Stimulated activated naive CD8-positive, alpha-beta T cell treated with anti-CD3 and anti-CD28 coated beads, Interleukin-15, amount 100 ng/mL, for 72 hours (primary cell): Measurements from ENCODE around the gene PANK4.
A peak's percentile ranks its signal among the peaks of the same experiment; 100 is the strongest.

ENCODE experiments used
- ATAC-seq: fragments of 150-1000 bp; cut with Tn5 transposase; 2 replicates; pipeline ENCODE4 v1.10.0; 2021; ENCODE audit warnings: mild to moderate bottlenecking, moderate library complexity
- DNase-seq, 2 donors: peaks; one replicate each; pipeline ENCODE4 v3.0.0; 2021 to 2022
- H3K27ac Mint-ChIP-seq, 2 donors: one replicate each; pipeline ENCODE4 v1.8.0; 2022; ENCODE audit warnings: mild to moderate bottlenecking in 2 of 2, mixed read lengths in 2 of 2, moderate library complexity in 2 of 2
- H3K27me3 Mint-ChIP-seq: one replicate; pipeline ENCODE4 v1.8.0; 2022; ENCODE audit warnings: mixed read lengths
- H3K4me1 Mint-ChIP-seq: one replicate; pipeline ENCODE4 v1.8.0; 2022; ENCODE audit warnings: mild to moderate bottlenecking, mixed read lengths
- H3K4me3 Mint-ChIP-seq, 2 donors: one replicate each; pipeline ENCODE4 v1.8.0; 2022; ENCODE audit warnings: mild to moderate bottlenecking in 2 of 2, mixed read lengths in 2 of 2, moderate library complexity in 1 of 2
- H3K9me3 Mint-ChIP-seq, 2 donors: one replicate each; pipeline ENCODE4 v1.8.0; 2022; ENCODE audit warnings: mixed read lengths in 2 of 2

The PANK4 gene

DNA sequence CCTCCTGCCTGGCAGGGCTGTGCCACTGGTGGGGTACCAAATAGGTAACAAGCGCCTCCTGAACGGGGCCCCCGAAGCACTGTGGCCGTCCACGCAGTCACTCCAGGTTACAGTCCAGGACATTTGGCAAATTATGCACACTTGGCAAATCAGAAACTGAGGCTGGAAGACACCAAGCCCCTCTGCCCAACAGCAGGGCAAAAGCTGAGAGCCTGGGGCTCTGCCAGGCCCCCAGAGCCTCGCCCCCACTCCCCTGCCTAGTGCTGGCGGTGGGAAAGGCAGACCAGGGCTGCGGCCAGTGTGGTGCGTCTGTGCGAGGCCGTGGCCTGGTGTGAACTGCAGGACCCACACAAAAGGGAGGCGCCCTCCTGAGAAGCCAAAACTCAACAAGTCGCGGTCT, 9.4 kb downstream of the PANK4 start:
- Mint-ChIP-seq H3K4me3 (no peak overlapping the region), H3K4me1 (peaks cover 13% of the 10 kb centered on the region), H3K27ac (peak overlapping the region in 1 of 2 donors; percentile 12), H3K27me3 (no peaks in the 10 kb centered on the region), H3K9me3 (no peaks in the 10 kb centered on the region)
- ATAC-seq = no peak
- no peak for DNase-seq

GRCh38 chr1:2516124-2516523, 10.3 kb downstream of the PANK4 start:
- Mint-ChIP-seq H3K9me3 (no peaks in the 10 kb centered on the region), H3K4me3 (no peak overlapping the region), H3K27ac (peak overlapping the region in 1 of 2 donors; percentile 83), H3K27me3 (no peaks in the 10 kb centered on the region), H3K4me1 (peaks cover 8% of the 10 kb centered on the region)
- DNase-seq (no peak), ATAC-seq (no peak)

DNA sequence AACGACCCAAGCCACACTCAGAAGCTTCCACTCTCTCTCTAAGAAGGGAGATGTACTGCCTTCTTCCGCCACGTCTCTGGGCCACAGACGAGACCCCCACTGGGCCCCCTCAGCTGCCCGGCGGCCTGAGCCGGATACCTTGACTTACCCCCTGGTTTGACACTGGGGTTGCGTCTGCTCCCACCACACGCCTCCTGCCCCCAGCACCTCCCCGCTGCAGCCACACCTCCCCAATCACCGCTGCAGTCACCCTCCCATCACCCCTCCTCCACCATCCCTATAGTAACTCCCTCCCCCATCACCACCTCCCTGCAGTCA, 10.7 kb downstream of the PANK4 start:
- peak overlapping the region; percentile 74 to 83 for H3K27ac Mint-ChIP-seq
- peaks cover 4% of the 10 kb centered on the region for H3K4me1 Mint-ChIP-seq
- H3K4me3 Mint-ChIP-seq = no peak overlapping the region
- no peak for ATAC-seq
- H3K9me3 Mint-ChIP-seq = no peaks in the 10 kb centered on the region
- no peak for DNase-seq
- no peaks in the 10 kb centered on the region for H3K27me3 Mint-ChIP-seq

GRCh38 chr1:2514863-2515762, 11.3 kb downstream of the PANK4 start:
- Mint-ChIP-seq H3K27me3 (no peaks in the 10 kb centered on the region), H3K4me1 (peaks cover 4% of the 10 kb centered on the region), H3K4me3 (no peak overlapping the region), H3K9me3 (no peaks in the 10 kb centered on the region), H3K27ac (no peak overlapping the region)
- ATAC-seq = no peak
- no peak for DNase-seq

DNA sequence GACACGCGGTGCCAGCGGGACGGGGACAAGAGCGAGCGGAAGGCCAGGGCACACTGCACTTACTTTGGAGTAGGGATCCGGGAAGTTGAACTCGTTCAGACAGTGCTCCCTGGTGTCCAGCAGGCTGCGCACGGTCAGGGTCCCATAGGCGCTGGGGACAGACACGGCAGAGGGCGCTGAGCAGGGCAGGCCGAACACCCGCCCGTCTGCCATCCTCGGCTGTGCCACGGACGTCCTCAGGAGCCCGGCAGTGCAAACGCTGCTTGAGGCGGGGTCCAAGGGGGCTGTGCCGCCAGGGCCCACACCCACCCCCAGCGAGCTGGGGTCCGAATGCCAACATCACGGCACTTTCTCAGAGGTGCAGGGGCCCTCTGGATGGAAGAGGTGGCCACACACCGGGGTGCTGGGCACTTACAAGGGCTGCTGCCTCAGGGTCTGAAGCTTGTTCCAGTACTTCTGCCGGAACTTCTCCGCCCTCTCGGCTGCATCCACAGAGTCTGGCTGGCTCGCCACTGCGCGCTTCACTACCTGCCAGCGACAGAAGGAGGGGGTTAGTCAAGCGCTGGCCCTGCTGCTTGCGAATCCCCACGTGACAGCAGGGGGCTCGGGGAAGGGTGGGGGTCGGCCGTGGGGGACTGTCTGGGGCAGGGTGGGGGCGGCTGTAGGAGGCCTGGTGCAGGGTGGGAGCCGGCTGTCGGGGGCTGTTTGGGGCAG, 12.3 kb downstream of the PANK4 start:
- DNase-seq (no peak), ATAC-seq (no peak)
- Mint-ChIP-seq H3K27me3 (no peaks in the 10 kb centered on the region), H3K27ac (peak overlapping the region in 1 of 2 donors; percentile 54), H3K9me3 (no peaks in the 10 kb centered on the region), H3K4me1 (peaks cover 3% of the 10 kb centered on the region), H3K4me3 (no peak overlapping the region)

DNA sequence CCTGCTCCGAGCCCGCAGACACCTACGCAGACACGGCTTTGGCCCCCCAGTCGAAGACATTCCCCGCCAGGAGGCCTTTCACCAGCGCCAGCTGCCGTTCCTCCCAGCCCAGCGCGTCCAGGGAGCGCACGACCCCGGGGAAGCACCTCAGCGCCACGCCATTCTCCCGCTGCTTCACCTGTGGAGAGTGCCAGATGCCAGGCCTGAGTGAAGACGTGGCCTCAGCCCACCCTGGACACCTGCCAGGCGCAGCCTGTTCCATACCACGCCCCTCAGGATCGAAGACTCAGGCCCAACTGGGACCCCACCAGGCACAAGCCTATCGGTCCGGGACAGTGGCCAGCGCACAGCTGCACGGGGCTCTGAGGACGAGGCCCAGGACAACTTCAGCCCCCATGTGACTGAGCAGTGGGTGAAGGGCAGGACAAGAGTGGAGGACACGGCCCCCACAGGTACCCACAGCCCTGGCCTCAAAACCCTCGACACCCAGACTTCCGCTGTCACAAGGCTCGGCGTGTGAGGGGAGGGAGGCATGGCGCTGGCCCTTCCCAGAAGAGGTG, 13.5 kb downstream of the PANK4 start:
- DNase-seq (no peak), ATAC-seq (no peak)
- no peaks in the 10 kb centered on the region for H3K4me1 Mint-ChIP-seq
- H3K4me3 Mint-ChIP-seq = no peak overlapping the region
- peak overlapping the region in 1 of 2 donors; percentile 75 for H3K27ac Mint-ChIP-seq
- H3K9me3 Mint-ChIP-seq = no peaks in the 10 kb centered on the region
- H3K27me3 Mint-ChIP-seq = no peaks in the 10 kb centered on the region

DNA sequence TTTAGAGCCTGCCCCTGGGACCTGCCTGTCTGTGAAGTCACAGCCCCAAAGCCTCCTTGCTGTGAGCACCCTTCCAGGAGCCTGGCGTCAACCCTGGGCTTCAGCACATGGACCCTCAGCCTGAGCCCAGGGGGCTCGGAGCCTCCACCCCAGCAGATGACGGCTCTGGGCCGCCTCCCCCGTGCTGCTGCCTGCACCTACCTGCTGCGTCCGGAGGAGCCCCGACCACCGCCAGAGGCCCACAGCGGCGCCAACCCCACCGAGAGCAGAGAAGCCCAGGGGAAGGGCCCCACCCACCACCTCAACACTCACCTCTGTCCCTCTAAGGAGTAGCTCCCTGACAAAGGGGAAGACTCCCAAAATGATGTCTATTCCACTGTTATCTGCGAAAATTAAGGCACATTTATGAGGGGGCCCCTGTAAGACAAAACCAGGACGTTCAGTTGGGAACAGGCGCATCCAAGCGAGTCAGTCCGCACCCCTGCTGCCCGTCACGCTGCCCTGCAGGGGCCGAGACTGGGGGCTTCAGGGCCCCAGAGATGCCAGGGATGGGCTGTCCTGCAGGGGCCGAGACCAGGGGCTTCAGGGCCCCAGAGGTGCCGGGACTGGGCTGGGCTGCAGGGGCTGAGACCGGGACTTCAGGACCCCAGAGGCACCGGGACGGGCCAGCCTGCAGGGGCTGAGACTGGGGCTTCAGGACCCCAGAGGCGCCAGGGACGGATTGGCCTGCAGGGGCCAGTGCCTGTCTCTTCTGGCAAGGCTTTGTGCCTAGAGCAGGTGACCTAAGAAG, 15.8 kb downstream of the PANK4 start:
- Mint-ChIP-seq H3K4me1 (peaks cover 3% of the 10 kb centered on the region), H3K27me3 (no peaks in the 10 kb centered on the region), H3K27ac (peak overlapping the region in 1 of 2 donors; percentile 25), H3K4me3 (no peak overlapping the region), H3K9me3 (no peaks in the 10 kb centered on the region)
- ATAC-seq (no peak), DNase-seq (no peak)

DNA sequence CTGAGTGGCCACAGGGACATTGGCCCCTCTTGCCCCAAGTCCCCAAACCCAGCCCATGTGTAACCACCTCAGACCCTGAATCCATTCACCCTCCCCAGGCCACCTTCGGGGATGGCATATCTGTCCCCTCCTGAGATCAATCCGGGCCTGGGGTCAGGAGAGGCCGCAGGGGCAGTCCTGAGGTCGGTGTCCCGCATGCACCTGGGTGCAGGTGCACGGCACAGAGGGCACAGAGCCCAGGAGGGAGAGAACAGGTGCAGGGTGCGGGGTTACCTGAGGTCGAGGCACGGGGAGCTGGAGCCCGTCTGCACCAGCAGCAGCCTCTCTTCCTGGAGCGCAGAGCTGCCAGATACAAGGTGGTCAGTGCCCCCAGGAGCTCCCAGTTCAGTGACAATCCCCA, 16.8 kb downstream of the PANK4 start:
- Mint-ChIP-seq H3K4me1 (peaks cover 6% of the 10 kb centered on the region), H3K4me3 (no peak overlapping the region), H3K27ac (peak overlapping the region in 1 of 2 donors; percentile 71), H3K9me3 (no peaks in the 10 kb centered on the region), H3K27me3 (no peaks in the 10 kb centered on the region)
- no peak for DNase-seq
- no peak for ATAC-seq

GRCh38 chr1:2508751-2509150, 17.6 kb downstream of the PANK4 start:
- H3K9me3 Mint-ChIP-seq = no peaks in the 10 kb centered on the region
- no peak overlapping the region for H3K4me3 Mint-ChIP-seq
- ATAC-seq = no peak
- no peak overlapping the region for H3K27ac Mint-ChIP-seq
- H3K4me1 Mint-ChIP-seq = peaks cover 11% of the 10 kb centered on the region
- H3K27me3 Mint-ChIP-seq = no peaks in the 10 kb centered on the region
- DNase-seq = no peak

DNA sequence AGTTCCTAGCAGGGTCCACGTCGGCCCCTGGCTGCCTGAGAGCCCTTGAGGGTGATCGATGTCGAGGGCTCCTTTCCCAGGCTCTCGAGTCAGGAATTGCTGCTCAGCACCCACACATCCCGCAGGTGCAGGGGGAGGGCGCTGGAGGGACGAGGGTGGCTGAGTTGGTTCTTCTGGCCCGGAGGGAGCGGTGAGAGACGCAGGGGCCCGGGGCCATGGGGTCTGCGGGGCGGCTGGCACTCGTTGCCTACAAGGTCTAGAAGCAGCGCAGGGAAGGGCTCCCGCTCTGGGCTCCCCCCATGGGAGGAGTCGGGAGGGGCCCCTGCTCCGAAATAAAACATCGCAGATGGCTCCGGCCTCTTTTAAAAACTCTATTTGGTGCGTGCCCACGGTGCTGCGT, 18.2 kb downstream of the PANK4 start:
- DNase-seq = no peak
- no peak for ATAC-seq
- Mint-ChIP-seq H3K27me3 (no peaks in the 10 kb centered on the region), H3K27ac (peak overlapping the region in 1 of 2 donors; percentile 95), H3K9me3 (no peaks in the 10 kb centered on the region), H3K4me1 (peaks cover 11% of the 10 kb centered on the region), H3K4me3 (no peak overlapping the region)

DNA sequence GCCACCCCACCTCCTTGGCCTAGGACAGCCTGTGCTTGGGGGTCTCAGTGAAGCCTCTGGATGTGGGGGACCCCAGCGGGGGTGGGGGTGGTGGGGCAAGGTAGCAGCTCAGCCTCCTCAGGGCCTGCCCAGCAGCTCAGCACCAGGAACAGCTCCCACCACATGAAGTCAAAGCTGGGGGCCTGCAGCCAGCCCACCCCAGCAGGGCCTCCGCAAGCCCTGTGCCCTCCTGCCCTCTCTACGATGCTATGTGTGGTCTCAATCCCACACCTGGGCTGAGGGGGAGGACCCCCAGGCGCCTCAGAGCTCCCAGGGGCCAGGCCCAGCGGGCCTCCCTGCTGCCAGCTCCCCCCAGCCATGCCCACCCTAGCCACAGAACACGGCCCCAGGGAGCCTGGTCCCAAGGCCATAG, 18.6 kb downstream of the PANK4 start:
- H3K27me3 Mint-ChIP-seq = no peaks in the 10 kb centered on the region
- no peak overlapping the region for H3K4me3 Mint-ChIP-seq
- H3K4me1 Mint-ChIP-seq = peaks cover 11% of the 10 kb centered on the region
- ATAC-seq (no peak), DNase-seq (no peak)
- no peaks in the 10 kb centered on the region for H3K9me3 Mint-ChIP-seq
- H3K27ac Mint-ChIP-seq = no peak overlapping the region

GRCh38 chr1:2506901-2507565, 19.4 kb downstream of the PANK4 start:
- Mint-ChIP-seq H3K27me3 (no peaks in the 10 kb centered on the region), H3K4me3 (no peak overlapping the region)
- no peak for ATAC-seq

GRCh38 chr1:2506007-2506860, 20.2 kb downstream of the PANK4 start:
- DNase-seq (no peak), ATAC-seq (peak; percentile 17)
- Mint-ChIP-seq H3K4me3 (no peak overlapping the region), H3K27ac (no peak overlapping the region), H3K9me3 (no peaks in the 10 kb centered on the region), H3K27me3 (no peaks in the 10 kb centered on the region), H3K4me1 (peaks cover 12% of the 10 kb centered on the region)

More at GRCh38 chr1:2506901-2507565, 19.4 kb downstream of the PANK4 start:
- no peak for DNase-seq
- H3K4me1 Mint-ChIP-seq = peaks cover 11% of the 10 kb centered on the region
- peak overlapping the region in 1 of 2 donors; percentile 85 for H3K27ac Mint-ChIP-seq
- no peaks in the 10 kb centered on the region for H3K9me3 Mint-ChIP-seq

- no peaks in the 10 kb centered on the region for H3K27me3 Mint-ChIP-seq
- ATAC-seq = no peak
- peak overlapping the region in 1 of 2 donors; percentile 82 for H3K27ac Mint-ChIP-seq
- H3K9me3 Mint-ChIP-seq = no peaks in the 10 kb centered on the region
- H3K4me1 Mint-ChIP-seq = peaks cover 18% of the 10 kb centered on the region
- DNase-seq = no peak
- no peak overlapping the region for H3K4me3 Mint-ChIP-seq
These were observed 20.9 kb downstream of the PANK4 start for GRCh38 chr1:2505461-2505994.
